Hypothalamus (tissue), 51 donors: Measurements from ENCODE around the gene OVOL2.
"Not testable (repeated sequence)": the region's sequence is repeated elsewhere in the genome, so short reads cannot be mapped to it uniquely, and the experiment has no call there.

Experiments used
- DNase-seq, 51 donors: peaks; one replicate each; lab custom pipeline; 2025; lab: John Stamatoyannopoulos, UW

Gene OVOL2

DNA sequence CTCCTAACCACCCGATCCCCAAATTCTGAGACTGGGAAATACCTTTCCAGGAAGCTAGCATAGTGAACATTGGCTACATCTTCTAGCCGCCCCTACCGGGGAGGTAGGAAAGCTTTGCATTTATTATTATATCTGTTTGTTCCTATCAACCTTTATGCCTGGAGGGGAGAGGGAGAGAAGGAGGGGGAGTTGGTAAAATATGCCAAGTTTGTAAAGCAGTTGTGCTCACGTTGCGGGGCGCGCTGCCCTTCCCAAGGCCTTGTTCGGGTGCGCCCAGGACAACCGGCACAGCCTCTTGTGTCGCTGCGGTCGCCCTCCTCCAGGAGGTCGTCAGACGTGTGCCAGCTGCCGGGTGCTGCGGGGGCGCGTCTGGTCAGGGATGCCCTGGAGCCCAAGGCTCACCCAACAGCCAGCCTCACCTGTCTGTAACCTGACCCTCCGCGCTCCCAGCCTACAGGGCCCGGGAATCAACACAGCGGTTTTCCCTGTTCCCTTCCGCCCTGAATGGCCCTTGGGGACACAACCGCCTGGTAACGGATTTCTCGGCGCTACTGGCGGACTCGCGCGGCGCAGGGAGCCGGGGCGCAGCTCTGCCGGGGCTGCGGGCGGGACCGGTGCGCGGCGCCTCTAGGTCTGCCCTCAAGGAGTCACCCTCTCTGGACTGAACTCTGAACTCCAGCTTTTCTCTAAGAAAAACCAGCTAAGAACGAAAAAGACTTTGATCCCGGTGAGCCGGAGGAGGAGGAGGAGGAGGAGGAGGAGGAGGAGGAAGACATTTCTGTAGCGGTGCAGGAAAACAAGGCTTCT is 1.1 kb upstream of the OVOL2 start:
- DNase-seq = no peak

DNA sequence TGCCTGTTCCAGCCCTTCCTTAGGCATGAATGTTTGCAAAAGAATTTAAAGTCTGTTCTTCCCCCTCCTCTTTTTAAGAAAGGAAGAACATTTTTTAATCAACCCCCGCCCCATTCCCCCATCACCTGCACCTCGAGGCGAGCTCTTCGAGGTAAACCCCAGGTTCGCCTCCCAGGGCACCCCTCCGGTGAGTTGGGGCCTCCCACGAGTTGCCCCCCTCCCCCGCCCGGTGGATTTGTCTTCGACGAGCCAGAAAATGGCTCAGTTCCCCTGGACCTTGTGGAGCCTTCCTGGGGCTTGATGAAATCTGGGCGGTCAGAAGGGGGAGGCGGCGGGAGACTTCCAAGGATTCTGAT is 256 bp upstream of the OVOL2 start:
- no peak for DNase-seq

DNA sequence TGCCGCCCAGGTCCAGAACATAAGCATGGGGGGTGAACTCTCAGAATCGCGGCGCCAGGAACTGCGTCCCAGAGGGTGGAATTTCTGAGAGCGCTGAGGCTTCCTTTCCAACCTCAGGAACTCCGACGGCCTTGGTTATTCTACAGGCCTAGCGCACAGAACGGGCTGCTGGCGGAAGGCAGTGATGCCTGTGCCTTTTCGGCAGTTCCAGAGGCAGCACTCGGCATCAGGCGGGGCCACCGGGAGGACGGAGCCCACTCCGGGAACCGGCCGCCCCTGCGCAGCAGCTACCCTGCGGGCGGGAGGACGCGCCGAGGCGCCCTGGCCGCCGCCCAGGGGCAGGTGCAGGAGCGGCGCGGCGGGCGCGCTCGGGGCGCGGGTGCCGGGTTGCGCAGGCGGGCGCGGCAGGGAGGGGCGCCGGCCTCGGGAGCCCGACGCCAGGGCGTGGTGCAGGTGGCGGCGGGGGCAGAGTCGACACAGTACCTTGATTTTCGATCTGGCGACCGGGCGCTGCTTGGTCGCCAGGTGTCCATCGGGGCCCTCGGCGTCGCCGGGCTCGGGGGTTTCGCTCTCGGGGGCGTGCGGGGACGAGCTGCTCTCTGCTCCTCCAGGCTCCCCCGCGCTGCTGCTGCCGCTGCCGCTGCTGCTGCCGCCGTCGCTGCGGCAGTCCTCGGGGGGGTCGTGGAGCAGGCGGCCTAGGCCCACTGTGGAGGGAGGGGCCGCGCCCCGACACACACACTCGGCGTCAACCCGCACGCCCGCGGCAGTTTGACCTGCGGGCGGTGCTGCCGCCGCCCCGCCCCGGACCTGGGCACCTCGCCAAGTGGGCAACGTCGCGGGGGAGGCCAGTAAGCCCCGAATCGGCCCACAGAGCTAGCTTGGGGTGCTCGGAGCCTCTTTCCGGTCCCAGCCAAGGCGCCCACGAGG is 1.3 kb downstream of the OVOL2 start:
- no peak for DNase-seq

DNA sequence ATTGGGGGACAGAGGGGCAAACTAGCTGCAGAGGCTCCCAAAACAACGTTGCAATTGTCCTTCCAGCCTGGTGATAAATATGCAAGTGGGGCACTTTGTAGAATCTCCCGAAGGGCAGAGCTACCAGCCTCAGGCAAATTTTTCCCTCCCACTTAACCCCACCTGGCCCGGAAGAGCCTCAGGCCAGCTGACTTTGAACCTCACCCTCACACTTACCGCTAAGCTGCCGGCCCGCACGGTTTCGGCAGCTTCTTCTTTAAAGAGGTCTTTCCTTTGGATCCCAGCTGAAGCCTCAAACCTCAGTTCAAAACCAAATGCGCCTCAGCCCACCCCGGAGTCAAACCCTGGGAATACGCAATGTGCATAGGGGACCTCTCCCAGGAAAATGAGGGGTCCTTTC is 2.5 kb downstream of the OVOL2 start:
- DNase-seq = no peak

DNA sequence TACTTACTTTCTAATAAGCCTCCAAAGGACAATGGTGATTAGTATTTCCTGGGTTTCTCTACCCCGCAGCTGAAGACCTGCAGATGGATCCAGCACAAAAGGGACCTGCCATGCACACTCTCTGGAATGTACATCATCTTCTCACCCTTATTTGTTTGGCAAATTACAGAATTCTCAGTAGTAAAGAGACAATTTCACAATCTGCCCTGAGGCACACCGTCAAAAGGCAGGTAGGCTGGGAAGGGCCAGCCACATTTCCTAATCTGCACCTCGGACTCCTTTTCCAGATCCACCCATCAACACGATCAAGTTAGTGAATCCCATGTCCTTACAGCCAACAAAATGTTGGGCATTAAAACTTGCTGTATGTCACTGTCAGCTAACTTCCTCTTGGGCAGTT is 4.9 kb downstream of the OVOL2 start:
- DNase-seq = no peak

DNA sequence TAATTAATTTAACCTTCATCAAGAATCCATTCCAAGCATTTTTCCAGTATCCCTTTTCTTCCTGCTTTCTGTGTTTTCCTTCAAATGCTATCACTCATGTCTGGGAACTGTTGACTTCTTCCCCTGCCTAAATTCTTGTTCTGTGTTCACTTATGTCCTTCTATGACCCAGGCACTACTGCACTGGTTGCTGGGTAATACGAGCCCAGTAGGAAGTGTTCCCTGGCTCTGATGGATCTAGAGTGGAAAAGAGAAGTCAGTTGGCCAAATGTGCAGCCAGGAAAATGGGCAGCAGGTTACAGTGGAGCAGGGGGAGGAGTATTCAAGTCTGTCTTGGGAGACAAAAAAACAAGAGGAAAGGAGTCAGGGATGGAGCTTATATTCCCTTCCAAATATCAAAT is 7.1 kb downstream of the OVOL2 start:
- no peak for DNase-seq

DNA sequence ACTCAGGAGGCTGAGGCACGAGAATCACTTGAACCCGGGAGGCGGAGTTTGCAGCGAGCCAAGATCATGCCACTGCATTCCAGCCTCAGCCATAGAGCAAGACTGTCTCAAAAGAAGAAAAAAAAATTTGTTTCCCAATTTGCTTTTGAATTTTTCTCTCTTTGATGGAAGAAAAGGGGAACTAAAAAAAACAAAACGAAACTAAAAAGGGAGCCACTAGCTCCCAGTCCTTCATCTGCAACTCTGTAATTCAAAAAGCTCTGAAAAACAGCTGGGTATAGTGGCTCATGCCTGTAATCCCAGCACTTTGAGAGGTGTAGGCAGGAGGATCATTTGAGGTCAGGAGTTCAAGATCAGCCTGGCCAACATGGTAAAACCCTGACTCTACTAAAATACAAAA is 9.5 kb downstream of the OVOL2 start:
- no peak for DNase-seq

DNA sequence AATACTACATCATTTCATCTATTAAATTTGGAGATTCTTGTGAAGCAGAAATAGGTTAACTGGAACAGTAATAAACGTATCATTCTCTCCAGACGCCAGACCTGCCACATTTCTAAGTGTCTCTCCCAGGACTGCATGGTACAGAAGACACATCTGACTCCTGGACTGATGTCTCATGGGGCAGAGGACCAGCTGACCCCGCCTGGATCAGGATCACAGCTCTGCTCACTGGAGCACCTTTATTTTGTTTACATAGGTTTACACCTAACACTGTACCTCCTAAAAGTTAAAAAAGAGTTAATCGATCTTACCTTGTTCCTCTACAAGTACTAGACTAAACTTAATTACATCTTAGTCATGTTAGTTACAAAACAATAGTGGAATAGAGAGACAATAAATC is 11.2 kb downstream of the OVOL2 start:
- no peak for DNase-seq

DNA sequence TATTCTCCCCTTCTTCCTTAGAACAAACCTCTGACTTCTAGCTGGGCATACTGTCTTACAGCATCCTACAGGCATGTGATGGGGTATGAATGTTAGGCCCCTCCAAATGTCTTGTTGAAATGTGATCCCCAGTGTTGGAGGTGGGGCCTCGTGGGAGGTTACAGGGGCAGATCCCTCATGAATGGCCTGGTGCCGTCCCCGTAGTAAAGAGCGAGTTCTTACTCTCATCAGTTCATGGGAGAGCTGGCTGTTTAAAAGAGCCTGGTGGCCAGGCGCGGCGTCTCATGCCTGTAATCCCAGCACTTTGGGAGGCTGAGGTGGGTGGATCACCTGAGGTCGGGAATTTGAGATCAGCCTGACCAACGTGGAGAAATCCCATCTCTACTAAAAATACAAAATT is 15.5 kb downstream of the OVOL2 start:
- DNase-seq = no peak

DNA sequence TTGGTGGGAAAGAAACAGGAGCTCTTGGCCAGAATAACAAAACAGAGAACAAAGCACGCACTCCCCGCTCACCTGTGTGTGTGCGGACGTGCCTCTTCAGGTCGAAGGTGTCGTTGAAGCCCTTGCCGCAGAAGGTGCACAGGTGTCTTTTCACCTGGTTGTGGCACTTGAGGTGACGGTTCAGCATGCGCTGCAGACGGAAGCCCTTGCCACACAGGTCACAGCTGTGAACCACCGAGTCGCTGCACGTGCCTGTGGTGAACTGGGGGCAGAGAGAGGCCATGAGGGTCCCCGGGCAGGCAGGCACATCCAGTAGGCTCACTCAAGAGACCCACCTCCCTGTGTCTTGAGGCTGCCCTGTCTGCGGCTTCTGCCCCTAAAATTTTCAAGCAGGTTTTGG is 16.3 kb downstream of the OVOL2 start:
- DNase-seq = no peak

DNA sequence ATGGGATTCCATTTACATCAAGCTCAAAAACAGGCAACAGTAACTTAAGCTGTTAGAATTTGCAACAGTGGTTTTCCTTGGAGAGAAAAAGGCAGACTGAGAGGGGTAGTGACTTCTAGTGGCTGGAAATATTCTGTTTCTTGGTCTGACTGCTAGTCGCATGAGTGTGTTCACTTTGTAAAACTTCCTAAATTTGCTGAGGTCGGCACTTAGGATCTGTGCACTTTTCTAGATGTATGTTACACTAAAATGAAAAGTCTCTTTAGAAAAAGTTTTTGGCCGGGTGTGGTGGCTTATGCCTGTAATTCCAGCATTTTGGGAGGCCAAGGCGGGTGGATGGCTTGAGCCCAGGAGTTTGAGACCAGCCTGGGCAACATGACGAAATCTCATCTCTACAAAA is 18.7 kb downstream of the OVOL2 start:
- no peak for DNase-seq

DNA sequence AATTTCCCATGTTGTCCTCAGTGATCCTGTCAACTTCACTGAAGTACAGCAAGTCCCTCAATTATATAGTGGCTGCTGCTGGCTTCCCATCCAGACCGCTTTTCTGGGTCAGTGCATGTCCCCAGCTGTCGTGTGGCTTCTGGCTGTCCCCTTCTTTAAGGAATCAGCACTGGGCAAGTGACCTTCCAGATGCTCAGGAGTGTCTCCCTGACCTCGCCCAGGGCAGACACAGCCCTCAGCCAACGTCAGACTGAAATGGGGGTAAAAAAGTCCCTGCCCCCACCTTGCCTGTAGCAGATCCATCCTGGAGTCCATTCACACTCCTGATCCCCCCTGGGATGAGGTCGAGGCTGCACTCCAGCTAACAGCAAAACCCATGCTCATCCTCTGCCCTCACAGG is 23.7 kb downstream of the OVOL2 start:
- no peak for DNase-seq

DNA sequence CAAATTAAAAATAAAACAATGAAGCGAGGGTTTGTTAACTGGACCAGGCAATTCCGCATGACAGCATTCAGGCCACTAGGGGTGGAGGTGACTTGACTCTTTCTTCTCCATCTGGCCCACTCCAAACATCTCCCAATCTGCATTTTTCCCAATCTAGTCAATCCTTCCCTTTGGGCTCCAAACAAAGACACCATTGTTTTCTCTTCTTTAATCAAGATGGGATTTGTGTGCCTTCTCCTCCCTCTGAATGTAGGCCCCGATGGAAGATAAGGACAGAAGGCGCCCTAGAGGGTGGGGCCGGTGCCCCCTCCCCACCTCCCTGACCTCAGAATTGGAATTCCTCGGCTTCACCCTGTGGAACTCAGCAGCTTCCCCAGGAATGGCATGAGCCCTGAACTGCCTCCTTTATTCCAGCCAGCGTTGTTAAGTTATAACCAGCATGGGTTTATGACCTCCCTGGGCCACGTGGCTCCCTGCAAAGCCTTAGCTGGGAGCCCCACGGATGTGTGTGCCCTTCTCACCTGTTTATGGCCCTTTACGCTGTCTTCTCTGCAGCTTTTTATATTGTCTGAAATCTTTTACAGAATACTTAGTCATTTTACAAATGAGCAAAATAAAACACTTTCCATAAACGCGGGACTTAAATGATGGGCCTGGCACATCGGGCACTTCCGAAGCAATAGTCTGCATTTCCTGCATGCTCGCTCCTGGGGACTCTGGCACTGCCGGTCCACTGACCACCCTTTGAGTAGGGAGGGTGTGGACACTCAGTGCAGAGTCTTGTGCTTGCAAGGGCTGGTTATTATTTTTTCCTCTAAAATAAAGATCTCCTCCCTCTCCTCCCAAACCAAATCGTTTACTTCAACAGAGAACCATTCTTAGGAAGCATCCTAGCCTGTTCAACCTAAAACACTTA is 24.5 kb downstream of the OVOL2 start:
- DNase-seq = no peak

DNA sequence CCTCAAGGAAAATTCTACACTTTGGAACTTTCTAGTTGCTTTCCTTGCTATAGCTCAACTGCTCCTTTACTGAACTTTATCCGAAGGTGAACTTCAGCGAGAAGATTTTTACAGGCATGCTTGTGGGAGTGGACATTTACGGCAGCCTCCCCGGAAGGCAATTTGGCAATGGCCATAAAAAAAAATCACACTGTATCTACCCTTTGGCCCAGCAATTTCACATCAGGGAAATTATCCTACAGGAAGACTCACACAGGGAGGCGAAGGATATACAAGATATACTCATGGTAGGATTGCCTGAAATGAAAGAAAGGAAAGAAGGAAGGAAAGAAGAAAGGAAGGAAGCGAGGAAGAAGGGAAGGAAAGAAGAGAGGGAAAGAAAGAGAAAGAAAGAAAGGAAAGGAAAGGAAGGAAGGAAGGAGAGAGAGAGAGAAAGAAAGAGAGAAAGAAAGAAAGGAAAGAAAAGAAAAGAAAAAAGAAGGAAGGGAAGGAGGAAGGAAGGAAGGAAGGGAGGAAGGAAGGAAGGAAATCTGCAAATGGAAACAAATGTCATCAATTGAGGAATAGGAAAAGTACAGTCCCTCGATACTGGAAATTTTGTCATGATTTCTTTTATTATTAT is 25.7 kb downstream of the OVOL2 start:
- DNase-seq = no peak

DNA sequence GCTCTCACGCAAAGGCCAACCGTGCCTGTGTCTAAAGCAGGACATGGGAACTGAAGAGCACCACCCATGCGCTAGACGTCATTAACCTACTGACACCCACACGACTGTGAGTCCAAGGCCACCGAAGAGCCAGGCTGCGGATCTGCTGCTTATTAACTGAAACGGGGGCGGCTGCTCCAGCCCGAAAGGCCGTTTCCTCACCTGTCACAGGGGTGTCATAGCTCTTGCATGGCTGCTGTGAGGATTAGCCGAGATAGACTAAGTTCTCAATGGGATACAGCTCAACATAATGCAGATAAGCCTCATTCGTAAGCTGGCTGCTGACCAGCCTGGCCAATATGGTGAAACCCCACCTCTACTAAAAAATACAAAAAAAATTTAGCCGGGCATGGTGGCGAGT is 26.7 kb downstream of the OVOL2 start:
- no peak for DNase-seq

DNA sequence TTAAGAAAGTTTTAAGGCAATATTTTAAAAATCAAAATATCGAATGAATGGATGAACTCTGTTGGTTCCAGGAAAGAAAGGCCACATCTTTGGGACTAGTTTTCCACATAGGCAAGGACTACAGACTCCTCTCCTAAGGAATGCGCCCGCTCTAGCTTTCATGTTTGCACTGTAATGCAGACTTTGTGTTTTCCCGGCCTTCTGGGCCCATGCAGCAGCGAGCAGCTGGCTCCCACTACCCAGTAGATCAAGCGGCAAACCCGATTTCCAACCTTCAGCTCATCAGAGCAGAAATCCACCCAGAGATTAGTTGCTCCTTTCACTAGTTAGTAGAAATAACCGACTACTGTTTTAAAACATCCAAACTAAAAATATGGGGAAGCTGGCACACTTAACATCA is 27.7 kb downstream of the OVOL2 start:
- no peak for DNase-seq

DNA sequence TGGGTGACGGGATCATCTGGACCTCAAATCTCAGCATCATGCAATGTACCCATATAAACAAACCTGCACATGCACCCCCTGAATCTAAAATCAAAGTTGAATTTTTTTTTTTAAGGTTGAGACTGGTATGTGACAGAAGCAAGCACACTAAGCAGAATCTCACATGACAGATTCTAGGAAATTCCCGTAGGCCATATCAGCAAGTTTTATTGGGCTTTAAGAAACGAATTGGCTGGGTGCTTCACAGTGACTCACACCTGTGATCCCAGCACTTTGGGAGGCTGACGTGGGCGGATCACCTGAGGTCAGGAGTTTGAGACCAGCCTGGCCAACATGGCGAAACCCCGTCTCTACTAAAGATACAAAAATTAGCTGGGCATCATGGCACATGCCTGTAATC is 30.7 kb downstream of the OVOL2 start:
- not testable (repeated sequence) for DNase-seq

DNA sequence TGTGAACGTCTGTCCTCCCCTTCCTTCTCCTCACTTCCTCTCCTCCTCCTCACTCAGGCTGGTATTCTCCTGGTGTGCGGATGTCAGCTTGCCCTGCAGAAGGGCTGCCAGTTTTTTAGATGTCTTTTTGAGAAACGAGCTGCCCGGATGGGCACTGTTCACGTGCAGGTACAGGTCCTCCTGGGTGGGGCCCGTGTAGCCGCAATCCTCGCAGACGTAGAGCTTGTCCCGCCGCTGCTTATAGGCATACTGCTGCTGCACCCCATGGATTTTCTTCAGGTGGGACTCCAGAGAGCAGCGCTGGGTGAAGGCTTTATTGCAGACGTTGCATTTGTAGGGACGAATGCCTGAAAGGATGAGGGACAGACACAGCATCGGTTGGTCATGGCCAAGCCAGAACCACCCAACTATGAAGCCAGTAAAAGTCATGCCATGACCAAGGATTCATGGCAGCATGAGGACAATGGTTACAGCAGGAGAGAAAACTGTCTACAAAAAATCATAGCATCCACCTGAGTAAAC is 33.0 kb downstream of the OVOL2 start:
- DNase-seq = no peak

DNA sequence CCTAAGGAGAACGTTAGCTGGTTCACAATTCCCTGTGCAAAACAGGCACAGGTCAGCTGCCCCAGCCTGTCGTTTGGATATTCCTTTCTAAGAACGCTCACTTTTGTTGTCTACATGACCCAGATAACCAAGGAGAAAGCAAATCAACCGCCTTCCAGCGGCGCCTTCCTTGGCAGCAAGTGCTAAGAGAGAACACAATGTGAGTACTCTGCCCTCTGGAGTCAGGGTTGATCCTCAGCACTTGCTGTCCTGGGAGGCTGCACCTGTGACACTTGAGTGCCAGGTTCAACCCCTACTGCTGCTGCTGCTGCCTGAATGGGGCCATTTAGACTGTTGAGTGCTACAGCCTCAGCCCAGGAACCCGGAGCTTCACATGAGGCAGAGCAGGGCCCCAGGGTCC is 36.8 kb downstream of the OVOL2 start:
- DNase-seq = no peak

DNA sequence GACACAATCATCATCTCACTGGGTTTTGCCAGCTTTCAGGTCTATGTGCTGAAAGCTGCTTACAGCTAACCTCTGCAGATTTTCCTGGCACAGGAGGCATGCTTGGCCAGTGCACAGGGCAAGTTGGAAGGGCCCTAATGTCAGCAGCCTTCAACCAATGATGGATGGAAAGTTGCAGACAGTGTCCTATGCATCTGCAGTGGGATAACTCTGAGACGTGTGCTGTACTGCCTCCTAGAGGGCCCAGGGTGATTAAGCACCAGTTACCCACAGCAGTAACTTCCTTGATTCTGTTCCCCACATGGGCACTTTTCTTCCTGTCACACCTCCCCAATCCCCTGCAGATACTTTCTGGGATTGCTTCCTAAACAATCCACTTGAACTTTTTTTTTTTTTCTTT is 38.6 kb downstream of the OVOL2 start:
- no peak for DNase-seq
